Tibial nerve (tissue), 3 donors: Measurements from ENCODE around the gene KCTD12.

Experiments
- POLR2A ChIP-seq, 2 donors: fragments of 450-650 bp; IDR thresholded peaks; one replicate each; pipeline ENCODE4 v1.6.1; 2017; ENCODE audit warnings: antibody characterized with exemption in 2 of 2, mild to moderate bottlenecking in 2 of 2, moderate library complexity in 2 of 2
- TF ChIP-seq, protein P1 (sequence below), 5 experiments: fragments of 200-600 bp in 3 of 5; fragments of 450-650 bp in 2 of 5; sonication (generic) in 3 of 5; IDR thresholded peaks; one replicate each; pipeline ENCODE4 v1.5.1; 2016 to 2019; ENCODE audit warnings: antibody characterized with exemption in 5 of 5, mild to moderate bottlenecking in 3 of 5, moderate library complexity in 2 of 5

DNA sequence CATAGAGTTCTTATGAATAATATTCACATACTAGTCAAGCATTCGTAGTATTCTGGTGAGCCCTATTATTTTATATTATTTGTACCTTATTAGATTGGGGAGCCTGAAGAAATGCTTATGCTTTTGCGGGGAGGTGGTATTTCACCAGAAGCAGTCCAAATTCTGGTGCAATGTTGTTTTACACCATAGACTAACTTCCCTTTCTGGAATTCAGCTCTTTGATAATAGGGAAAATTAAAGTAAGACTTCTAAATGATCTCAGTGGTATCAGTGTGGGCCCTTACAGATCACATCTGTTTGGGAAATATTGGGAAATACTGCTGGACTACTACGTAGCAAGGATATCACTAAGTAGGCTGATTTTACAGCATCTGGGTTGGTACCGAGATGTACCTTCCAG, 34.2 kb downstream of the KCTD12 start:
- TF ChIP-seq, protein P1, sequence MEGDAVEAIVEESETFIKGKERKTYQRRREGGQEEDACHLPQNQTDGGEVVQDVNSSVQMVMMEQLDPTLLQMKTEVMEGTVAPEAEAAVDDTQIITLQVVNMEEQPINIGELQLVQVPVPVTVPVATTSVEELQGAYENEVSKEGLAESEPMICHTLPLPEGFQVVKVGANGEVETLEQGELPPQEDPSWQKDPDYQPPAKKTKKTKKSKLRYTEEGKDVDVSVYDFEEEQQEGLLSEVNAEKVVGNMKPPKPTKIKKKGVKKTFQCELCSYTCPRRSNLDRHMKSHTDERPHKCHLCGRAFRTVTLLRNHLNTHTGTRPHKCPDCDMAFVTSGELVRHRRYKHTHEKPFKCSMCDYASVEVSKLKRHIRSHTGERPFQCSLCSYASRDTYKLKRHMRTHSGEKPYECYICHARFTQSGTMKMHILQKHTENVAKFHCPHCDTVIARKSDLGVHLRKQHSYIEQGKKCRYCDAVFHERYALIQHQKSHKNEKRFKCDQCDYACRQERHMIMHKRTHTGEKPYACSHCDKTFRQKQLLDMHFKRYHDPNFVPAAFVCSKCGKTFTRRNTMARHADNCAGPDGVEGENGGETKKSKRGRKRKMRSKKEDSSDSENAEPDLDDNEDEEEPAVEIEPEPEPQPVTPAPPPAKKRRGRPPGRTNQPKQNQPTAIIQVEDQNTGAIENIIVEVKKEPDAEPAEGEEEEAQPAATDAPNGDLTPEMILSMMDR (IDR thresholded peaks at IDR 0.05) = no peak
- TF ChIP-seq POLR2A (IDR thresholded peaks at IDR 0.05) = no peak
